HG03460 (cell line): ENCODE data around the gene DCAF7.
A peak's percentile ranks its signal among the peaks of the same experiment; 100 is the strongest.

Experiments
- ATAC-seq: cut with Tn5 transposase; IDR thresholded peaks from one replicate; pipeline ENCODE4 v1.9.1; 2021; ENCODE audit not compliant: unreplicated experiment

Gene DCAF7, protein sequence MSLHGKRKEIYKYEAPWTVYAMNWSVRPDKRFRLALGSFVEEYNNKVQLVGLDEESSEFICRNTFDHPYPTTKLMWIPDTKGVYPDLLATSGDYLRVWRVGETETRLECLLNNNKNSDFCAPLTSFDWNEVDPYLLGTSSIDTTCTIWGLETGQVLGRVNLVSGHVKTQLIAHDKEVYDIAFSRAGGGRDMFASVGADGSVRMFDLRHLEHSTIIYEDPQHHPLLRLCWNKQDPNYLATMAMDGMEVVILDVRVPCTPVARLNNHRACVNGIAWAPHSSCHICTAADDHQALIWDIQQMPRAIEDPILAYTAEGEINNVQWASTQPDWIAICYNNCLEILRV

DNA sequence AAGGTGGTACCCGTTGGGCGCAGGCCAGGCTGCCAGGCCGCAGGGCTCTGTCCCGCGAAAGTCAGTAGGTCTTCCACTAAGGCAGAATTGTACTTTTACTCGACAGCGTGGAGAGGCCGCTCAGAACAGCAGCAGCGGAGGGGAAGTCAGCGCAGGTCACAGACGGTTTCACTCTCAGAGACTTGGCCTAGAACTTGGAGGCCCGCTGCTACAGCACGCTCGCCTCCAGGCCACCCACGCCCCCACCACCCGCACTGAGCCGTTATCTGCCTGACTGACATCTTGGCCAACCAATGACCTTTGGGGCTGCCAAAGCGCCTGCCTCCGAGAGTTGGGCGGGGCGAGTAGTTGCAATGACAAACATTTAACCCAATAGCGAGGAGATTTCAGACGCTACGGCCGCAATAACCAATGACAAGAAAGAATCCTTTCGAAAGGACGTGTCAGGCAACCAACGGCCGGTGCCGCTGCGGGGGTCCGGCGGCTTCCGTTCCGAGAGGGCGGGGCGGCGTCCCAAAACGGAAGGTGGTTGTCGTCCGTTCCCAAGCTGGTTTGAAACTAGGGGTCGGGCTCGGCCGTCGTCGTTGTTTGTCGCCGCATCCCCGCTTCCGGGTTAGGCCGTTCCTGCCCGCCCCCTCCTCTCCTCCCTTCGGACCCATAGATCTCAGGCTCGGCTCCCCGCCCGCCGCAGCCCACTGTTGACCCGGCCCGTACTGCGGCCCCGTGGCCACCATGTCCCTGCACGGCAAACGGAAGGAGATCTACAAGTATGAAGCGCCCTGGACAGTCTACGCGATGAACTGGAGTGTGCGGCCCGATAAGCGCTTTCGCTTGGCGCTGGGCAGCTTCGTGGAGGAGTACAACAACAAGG is at the start of gene DCAF7:
Gene DCAF7 (plus strand): TSS at position 532 of the 871 bp plus-strand sequence. CDS start 201 bp downstream, at position 733.
- ATAC-seq = peak; percentile 96

DNA sequence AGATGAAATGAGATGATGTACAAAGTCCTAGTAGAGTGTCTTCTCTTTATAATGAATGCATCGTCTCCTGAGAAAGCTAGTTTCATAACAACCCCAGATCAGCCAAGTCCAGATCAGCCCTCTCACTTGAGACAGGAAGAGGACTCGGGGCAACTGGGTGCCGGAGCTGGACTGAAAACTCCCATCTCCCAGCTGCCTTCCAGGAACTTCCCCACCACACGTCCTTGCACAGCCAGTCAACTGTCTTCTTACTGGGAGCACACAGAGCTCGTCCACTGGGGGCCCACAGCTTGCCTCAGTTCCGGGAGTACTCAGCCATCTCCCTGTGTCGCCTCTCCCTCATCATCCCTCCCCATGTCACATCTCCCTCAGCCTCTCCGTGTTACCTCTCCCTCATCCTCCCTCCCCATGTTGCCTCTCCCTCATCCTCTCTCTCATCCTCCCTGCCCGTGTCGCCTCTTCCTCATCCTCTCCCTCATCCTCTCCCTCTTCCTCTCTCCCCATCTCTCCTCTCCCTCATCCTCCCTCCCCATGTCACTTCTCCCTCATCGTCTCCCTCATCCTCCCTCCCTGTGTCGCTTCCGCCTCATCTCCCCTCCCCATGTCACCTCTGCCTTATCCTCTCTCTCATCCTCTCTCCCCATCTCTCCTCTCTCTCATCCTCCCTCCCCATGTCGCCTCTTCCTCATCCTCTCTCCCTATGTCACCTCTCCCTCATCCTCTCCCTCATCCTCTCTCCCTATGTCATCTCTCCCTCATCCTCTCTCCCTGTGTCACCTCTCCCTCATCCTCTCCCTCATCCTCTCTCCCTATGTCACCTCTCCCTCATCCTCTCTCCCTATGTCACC is 49.5 kb upstream of the DCAF7 start:
- ATAC-seq = no peak

DNA sequence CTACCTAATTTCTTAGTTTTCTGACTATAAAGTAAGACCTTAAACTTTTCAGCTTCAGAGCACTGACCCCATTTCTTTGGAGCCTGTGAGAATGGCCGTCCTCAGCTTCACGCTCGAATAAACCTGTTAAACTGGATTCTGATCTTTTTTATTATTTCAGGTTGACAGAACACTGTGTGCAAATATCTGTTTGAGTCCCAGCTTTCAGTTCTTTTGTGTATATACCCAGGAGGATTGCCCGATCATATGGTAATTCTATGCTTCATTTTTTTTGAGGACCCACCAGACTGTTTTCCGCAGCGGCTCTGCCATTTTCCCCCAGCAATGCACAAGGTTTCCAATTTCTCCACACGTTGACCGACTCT is 47.0 kb upstream of the DCAF7 start:
- no peak for ATAC-seq

DNA sequence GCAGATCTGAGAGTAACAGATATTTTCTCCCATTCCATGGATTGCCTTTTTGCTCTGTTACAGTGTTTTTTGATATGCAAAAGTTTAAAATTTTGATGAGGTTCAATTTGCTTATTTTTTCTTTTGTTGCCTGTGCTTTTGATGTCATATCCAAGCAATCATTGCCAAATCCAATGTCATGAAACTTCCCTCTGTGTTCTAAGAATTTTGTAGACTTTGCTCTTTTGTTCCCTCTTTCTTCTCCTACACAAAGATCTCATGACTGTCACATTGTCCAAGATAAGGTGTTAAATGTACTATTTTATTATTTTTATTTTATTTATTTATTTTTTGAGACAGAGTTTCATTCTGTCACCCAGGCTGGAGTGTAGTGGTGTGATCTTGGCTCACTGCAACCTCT is 46.0 kb upstream of the DCAF7 start:
- no peak for ATAC-seq

DNA sequence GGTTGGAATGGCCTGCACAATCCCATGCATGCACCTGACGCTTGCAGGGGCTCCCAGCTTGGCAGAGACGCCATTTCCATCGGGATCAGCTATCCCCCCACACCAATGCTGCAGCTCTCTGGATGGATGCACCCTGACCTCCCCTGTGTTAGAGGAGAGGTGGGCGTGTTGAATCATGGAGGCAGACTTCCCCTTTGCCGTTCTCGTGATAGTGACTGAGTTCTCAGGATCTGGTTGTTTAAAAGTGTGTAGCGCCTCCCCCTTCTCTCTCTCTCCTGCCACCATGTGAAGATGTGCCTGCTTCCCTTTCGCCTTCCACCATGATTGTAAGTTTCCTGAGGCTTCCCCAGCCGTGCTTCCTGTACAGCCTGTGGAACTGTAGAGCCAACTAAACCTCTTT is 44.9 kb upstream of the DCAF7 start:
- no peak for ATAC-seq

DNA sequence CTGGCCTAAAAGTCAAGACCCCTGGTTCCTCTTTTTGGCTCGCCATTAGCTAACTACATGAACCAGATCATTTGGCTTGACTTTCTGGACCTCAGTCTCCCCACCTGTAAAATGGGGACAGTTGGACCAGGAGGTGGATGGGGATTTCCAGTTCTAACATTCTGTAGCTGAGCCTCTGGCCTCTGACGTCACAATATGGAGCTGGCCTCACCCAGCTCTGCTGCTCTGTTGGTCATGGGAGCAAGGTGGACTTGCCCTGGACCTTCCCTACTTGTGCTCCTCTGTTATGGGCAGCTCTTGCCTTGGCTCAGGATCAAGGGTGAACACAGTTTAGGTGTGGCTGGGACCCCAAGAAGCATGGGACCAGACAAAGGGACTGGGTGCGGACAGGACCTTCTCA is 43.6 kb upstream of the DCAF7 start:
- no peak for ATAC-seq

DNA sequence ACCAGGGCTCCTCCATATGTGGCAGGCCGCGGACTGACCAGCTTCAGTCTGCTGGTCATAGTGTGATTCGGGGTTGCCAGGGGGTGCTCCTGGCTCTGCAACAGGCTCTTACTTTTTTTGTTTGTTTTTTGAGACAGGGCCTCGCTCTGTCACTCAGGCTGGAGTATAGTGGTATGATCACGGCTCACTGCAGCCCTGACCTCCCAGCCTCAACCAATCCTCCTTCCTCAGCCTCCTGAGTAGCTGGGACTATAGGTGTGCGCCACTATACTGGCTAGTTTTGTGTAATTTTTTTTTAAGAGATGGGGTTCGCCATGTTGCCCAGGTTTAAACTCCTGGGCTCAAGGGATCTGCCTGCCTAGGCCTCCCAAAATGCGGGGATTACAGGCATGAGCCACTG is 38.9 kb upstream of the DCAF7 start:
- no peak for ATAC-seq

DNA sequence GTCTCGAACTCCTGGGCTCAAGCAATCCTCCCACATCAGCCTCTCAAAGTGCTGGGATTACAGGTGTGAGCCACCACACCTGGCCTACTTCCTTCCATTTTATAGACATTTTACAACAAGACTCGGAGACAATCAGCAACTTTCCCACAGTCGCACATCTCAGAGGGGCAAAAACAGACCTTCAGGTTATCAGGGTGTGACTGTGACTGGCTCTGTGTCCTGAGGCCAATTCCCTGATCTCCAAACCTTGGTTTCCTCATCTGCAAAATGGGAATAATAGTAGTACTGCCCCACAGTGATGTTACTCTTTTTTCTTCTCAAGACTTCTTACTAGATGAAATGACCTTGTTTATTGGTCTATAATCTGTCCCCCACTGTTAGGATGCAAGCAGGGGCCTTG is 37.9 kb upstream of the DCAF7 start:
- ATAC-seq = no peak

DNA sequence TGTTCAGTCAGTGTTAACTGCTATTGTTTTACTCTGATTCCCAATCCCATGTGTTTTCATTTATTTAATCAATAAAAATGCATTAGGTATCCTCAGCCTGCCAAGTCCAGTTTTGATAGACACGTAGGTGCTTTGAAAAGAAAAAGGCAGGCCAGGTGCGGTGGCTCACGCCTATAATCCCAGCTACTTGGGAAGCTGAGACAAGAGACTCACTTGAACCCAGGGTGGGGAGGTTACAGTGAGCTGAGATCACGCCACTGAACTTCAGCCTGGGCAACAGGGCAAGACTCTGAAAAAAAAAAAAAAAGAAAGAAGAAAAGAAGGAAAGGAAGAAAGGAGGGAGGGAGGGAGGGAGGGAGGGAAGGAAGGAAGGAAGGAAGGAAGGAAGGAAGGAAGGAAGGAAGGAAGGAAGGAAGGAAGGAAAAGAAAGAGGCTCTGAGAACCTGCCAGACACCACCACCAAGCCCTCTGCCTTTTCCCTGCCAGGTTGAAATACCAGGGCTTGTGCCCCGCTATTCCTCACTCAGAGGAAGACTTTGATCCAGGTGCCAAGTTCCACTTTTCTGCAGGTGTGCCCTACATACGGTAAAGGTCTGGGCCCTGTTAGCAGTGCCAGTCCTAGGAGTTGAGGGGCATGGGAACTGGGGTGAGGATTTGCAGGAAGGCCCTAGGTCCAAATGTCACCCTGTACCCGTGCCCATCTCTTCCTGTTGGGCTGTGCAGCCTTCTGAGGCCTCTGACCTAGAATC is 37.2 kb upstream of the DCAF7 start:
- ATAC-seq = no peak

DNA sequence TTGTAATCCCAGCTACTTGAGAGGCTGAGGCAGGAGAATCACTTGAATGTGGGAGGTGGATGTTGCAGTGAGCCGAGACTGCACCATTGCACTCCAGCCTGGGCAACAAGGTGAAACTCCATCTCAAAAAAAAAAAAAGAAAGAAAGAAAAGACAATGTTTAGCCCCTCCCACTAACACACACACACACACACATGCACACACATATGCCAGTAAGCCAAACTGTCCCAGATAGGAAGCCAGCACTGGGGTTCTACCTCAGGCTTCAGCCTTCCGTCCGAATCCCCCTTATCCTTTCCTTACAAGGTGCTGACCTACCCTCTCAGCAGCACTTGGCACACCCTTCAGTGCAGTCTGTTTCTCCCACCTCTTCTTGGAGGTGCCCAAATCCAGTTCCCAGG is 35.8 kb upstream of the DCAF7 start:
- no peak for ATAC-seq

DNA sequence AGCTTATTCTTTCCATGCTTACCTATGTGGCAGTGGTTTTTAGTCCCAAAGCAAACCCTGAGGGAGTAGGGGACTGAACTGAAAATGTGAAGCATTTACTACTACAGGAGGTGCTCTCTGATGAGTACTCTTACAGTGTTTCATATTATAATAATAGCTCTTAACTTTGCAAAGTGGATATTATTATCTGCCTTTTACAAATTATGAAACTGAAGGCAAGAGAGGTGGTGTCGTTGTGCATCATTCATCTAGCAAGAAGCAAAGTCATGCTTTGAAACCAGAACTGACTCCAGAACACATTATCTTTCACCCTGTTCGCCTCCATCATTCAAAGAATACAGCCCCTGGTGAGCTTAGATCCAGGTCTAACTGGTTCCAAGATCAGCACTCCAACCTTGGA is 35.3 kb upstream of the DCAF7 start:
- ATAC-seq = no peak

DNA sequence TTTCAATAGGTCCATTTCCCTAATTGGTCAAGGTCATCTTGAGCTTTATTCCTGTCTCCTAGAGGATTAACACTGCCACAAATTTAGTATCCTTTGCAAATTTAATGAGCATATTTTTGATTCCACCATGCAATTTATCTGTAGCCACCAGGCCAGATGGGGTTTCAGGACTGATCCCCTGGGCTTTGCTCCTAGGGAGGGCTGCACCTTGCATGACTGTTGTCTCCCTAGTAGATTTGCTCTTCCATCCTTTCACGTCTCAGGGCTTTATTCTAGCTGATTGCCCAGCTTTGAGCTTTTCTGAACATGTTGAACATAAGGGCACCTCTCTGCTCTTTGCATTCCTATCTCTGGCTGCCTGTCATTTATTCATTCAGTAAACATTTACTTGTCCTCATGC is 34.9 kb upstream of the DCAF7 start:
- no peak for ATAC-seq

DNA sequence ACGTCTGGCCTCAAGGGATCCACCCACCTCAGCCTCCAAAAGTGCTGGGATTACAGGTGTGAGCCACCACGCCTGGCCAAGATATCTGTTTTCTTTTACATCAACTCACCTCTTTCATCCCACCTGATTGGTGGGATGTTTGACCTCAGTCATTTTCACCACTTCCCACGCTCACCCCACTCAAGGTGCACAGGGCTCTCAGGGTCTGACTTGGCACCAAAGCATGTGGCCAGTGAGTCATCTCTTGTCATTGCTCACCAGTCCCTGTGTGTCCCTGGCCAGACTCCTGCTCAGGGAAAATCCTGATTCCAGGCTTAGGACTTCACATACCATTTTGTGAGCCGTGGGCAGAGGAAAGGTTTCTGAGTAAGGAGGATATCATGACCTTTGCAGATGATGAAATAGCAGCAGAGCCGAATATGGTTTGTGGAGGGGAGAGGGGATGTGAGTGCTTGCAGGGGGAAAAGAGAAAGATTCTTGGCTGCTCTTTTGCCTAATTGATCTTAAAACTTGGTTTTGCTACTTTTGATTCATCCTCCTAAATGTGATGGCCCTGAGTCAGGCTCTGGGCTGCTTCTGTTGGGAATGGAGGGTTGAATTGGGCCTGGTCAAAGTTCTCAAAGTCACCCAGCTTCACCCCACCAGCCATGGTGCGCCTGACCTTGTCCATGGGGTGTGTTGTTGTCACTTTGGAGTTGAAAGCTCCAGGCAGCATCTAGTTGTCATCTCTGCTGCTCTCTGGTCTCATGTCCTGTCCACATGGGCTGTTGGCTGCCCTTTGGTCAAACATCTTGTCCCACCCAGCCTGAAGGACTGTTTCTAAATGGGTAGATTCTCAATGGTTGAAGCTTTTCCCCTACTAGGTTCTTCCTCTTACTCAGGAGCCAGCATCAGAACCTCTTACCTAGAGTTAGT is 33.1 kb upstream of the DCAF7 start:
- no peak for ATAC-seq

DNA sequence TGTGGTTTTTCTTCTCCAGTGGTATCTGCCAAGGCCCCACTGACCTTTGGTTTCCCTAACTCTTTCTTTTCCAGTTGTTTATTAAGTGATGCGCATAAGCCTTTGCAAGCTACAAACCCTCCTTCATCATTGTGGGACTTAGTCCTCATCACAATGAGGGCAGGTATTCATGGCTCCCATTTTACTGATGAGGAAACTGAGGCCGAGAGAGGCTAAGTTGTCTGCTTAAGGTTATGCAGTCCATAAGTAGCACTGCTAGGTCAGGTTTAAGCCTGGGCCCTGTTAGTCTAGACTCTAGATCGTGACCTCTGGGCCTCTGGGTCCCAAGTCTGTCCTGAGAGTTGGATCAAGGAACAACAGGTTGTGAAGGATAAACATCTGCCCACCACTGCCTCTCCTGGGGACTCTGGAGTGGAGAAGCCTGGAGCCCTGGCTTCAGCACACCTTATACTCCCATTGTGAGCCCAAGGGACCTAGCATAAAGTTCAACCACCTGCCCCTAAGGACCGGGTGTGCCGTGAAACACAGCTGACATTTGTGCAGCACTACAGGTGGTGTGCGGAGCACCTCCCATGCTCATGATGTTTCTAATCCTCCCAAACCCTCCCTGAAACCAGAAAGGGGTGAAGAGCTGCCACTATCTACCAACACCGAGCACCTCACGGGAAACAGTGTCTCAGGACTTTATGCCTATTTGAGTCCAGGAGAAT is 32.3 kb upstream of the DCAF7 start:
- no peak for ATAC-seq

DNA sequence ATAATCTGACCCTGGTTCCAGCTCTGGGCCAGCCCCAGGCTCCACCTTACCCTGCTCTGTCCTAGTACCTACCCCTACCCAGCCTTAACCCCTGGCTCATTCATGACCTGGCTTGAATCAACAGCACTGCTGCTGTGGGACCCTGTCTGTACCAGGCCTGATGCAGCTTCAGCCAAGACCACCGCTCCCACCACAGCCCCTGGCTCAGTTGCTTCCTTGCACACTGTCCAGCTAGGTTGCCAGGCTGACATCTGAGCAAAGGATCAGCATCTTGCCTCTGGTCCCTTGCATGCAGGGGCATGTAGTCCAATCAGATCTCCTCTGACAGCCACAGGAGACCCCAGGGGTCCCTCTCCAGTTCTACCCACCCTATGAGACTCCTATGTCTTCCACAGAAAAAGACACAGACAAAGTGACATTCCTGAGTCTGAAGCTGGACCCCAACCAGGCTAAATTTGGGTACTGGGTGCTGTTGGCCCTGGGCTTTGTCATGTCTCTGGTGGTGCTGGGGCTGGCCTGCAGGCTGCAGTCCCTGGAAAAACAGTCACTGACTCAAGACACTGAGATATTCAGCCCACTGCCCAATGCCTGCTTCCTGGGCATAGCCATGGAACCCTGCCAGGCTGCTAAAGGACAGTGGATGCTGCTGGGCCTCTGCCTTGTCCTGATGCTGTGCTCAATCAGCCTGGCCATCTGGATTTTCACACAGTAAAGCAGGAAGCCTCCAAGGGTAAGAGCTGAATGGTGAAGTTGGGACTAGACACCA is 31.0 kb upstream of the DCAF7 start:
- no peak for ATAC-seq

DNA sequence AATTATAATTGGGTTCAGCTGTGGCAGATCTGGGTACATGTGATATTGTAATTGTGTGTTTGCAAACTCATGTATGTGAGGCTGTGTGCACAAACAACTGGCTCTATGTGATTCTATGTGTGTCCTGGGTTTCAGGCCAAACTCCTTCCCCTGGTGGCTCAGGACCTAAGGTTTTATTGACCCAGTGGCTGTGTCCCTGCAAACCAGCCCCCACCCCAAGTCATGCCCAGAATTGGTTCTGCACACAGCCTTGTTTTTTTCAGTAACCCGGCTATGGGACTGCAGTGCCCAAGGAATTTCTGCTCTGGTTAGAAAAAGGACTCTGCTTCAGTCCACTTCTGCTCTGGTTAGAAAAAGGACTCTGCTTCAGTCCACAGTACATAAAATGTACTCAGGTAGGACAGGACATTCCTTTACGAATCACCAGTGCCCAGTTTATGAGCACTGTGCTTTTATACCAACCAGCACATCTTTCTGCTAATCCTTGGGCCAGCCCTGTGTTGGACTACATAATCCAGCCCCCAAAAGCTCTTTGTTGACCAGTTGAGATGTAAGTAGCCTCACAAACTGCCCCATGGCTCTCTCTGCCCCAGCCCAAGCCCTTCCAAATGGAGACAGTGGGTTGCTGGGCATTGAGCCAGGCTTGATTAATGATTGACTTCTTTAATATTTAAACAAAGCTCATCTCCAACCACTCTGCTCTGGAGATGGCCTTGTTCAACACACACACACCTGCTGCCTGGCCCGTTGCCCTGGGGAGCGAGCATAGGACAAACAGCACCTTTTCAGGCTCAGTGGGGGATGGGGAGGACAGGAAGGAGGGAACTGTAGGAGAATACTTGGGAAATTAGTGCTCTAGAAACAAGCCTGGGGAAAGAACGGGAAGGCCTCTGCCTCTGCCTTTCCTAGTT is 30.1 kb upstream of the DCAF7 start:
- no peak for ATAC-seq

DNA sequence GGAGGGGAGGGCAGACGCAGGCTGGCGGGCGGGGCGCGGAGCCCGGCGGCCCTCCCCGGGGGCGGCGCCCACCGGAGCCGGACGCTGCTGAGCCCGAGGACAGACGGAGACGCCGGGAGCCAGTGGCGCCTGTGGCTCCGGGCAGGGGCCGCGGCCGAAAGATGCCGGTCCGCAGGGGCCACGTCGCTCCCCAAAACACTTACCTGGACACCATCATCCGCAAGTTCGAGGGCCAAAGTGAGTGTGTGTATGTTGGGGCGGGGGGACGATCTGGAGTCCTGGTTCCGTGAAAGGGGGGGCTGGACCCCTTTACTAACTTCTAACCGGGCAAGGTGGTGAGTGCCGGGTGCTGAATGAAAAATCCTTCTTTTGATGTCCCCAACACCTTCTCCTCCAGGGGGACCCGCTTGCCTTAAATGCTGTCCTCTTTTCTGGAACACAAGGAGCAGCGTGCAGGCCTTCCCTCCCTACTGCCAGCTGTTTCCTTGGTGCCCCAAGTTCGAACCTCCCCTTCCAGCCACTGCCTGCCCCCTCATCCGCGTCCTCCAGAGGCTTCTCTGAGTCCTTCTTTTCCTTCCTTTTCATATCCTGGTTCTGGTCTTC is 26.9 kb upstream of the DCAF7 start, which contains the start of gene KCNH6:
Gene KCNH6 (plus strand): TSS at position 106 of the 603 bp plus-strand sequence. CDS start 56 bp downstream, at position 162.
- no peak for ATAC-seq
